ENCODE data around the gene ACBD4. TPM values are rescaled to one million over a fixed set of nuclear protein-coding genes. Genes with fewer than 3 reads are reported as not detected.

The ACBD4 gene
- total RNA-seq, 1 donor from 2014 or later: 9.4 TPM

DNA sequence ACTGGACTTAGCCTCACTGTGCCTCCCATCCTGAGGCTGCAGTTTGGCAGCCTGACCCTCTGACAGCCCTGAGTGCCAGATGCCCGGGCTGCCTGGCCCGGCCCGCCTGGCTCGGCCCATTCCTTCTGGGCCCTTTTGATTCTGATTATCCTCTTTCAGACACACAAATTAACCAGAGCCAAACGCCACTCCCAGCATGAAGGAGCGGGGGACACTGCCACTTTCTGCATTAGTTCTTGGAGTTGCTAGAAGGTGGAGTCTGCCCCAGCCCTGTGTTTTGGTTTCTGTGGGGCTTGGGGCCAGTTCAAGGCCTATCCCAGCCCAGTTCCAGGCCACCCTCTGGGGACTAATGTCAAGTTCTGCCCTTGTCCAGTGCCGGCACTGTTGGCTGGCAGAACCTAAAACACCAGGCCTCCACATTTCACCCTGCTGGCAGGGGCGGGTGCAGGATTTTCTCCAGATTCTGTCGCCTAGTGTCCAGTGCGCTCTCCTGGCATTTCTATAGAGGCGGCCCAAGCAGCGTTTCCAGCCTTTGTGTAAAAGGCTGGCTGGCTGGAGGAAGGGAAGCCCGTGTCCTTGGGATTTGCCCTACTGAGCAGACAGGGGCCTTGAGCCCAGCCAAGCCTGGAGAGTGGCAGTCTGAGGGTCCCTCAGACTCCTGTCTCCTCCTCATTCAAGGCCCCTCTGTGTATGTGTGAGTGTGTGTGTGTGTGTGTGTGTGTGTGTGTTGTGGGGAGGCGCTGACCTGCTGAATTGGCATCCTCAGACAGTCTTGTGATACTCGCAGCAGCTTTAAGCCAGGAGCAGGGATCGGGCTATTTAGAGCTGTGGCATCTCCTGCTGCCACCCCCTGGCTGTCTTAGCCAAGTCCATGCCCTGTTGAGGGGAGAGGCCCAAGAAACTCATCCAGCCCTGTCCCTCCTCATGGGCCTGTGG, 24.5 kb upstream of the ACBD4 start:
- no peak overlapping the region for H3K27ac Mint-ChIP-seq (ENCODE audit: unreplicated experiment)
- H3K4me1 Mint-ChIP-seq (ENCODE audit: unreplicated experiment): peaks cover 17% of the 10 kb centered on the region
- TF ChIP-seq, protein P1, sequence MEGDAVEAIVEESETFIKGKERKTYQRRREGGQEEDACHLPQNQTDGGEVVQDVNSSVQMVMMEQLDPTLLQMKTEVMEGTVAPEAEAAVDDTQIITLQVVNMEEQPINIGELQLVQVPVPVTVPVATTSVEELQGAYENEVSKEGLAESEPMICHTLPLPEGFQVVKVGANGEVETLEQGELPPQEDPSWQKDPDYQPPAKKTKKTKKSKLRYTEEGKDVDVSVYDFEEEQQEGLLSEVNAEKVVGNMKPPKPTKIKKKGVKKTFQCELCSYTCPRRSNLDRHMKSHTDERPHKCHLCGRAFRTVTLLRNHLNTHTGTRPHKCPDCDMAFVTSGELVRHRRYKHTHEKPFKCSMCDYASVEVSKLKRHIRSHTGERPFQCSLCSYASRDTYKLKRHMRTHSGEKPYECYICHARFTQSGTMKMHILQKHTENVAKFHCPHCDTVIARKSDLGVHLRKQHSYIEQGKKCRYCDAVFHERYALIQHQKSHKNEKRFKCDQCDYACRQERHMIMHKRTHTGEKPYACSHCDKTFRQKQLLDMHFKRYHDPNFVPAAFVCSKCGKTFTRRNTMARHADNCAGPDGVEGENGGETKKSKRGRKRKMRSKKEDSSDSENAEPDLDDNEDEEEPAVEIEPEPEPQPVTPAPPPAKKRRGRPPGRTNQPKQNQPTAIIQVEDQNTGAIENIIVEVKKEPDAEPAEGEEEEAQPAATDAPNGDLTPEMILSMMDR (IDR thresholded peaks at IDR 0.05; ENCODE audit: unreplicated experiment): no peak
- H3K4me3 Mint-ChIP-seq (ENCODE audit: unreplicated experiment): no peak overlapping the region
- peaks cover 7% of the 10 kb centered on the region for H3K27me3 Mint-ChIP-seq (ENCODE audit: unreplicated experiment)
- peaks cover 15% of the 10 kb centered on the region for H3K36me3 Mint-ChIP-seq (ENCODE audit: low read depth, unreplicated experiment)
- DNase-seq (ENCODE audit: low spot score): no peak
- H3K9me3 Mint-ChIP-seq (ENCODE audit: unreplicated experiment): no peaks in the 10 kb centered on the region

GRCh38 chr17:45111850-45112249, 23.6 kb upstream of the ACBD4 start:
- H3K4me3 Mint-ChIP-seq (ENCODE audit: unreplicated experiment): no peak overlapping the region
- H3K9me3 Mint-ChIP-seq (ENCODE audit: unreplicated experiment): no peaks in the 10 kb centered on the region
- TF ChIP-seq, protein P1 (IDR thresholded peaks at IDR 0.05; ENCODE audit: unreplicated experiment): no peak
- H3K4me1 Mint-ChIP-seq (ENCODE audit: unreplicated experiment): peaks cover 22% of the 10 kb centered on the region
- DNase-seq (ENCODE audit: low spot score): no peak
- no peak overlapping the region for H3K27ac Mint-ChIP-seq (ENCODE audit: unreplicated experiment)
- peaks cover 5% of the 10 kb centered on the region for H3K27me3 Mint-ChIP-seq (ENCODE audit: unreplicated experiment)
- H3K36me3 Mint-ChIP-seq (ENCODE audit: low read depth, unreplicated experiment): peaks cover 9% of the 10 kb centered on the region

GRCh38 chr17:45112559-45113423, 22.7 kb upstream of the ACBD4 start:
- peaks cover 8% of the 10 kb centered on the region for H3K36me3 Mint-ChIP-seq (ENCODE audit: low read depth, unreplicated experiment)
- TF ChIP-seq, protein P1 (IDR thresholded peaks at IDR 0.05; ENCODE audit: unreplicated experiment): no peak
- peaks cover 22% of the 10 kb centered on the region for H3K4me1 Mint-ChIP-seq (ENCODE audit: unreplicated experiment)
- no peak for DNase-seq (ENCODE audit: low spot score)
- peaks cover 5% of the 10 kb centered on the region for H3K27me3 Mint-ChIP-seq (ENCODE audit: unreplicated experiment)
- H3K27ac Mint-ChIP-seq (ENCODE audit: unreplicated experiment): no peak overlapping the region
- H3K9me3 Mint-ChIP-seq (ENCODE audit: unreplicated experiment): no peaks in the 10 kb centered on the region
- H3K4me3 Mint-ChIP-seq (ENCODE audit: unreplicated experiment): no peak overlapping the region

GRCh38 chr17:45113424-45113754, 22.1 kb upstream of the ACBD4 start:
- no peak for DNase-seq (ENCODE audit: low spot score)
- Mint-ChIP-seq H3K4me1 (ENCODE audit: unreplicated experiment) (peaks cover 22% of the 10 kb centered on the region), H3K4me3 (ENCODE audit: unreplicated experiment) (no peak overlapping the region), H3K27ac (ENCODE audit: unreplicated experiment) (no peak overlapping the region), H3K36me3 (ENCODE audit: low read depth, unreplicated experiment) (peaks cover 3% of the 10 kb centered on the region), H3K27me3 (ENCODE audit: unreplicated experiment) (peaks cover 5% of the 10 kb centered on the region), H3K9me3 (ENCODE audit: unreplicated experiment) (no peaks in the 10 kb centered on the region)
- TF ChIP-seq, protein P1 (IDR thresholded peaks at IDR 0.05; ENCODE audit: unreplicated experiment): no peak

All from endothelial cell (in vitro differentiated cells).